Measurements from ENCODE around the gene OR9A4.

OR9A4 gene

GRCh38 chr7:141911391-141911790, 4.8 kb upstream of the OR9A4 start (continued):
- no peak for TF ChIP-seq ZNF768 (tag by site-specific recombination; IDR thresholded peaks at IDR 0.05)
- TF ChIP-seq WT1 (tag by site-specific recombination; IDR thresholded peaks at IDR 0.05), result no peak
- TF ChIP-seq ZNF830 (tag by site-specific recombination; IDR thresholded peaks at IDR 0.05; ENCODE audit: low read depth), result no peak
- TF ChIP-seq AEBP2 (tag by site-specific recombination; IDR thresholded peaks at IDR 0.05; ENCODE audit: borderline replicate concordance), result no peak
- TF ChIP-seq ZNF513 (tag by site-specific recombination; IDR thresholded peaks at IDR 0.05), result no peak
- no peak for TF ChIP-seq ZNF707 (tag by site-specific recombination; IDR thresholded peaks at IDR 0.05)

GRCh38 chr7:141915565-141915964, 634 bp upstream of the OR9A4 start:
- Histone ChIP-seq H3K4me1 (ENCODE audit: control insufficient read depth, insufficient read depth, low read length) (no peaks in the 10 kb centered on the region), H3K36me3 (ENCODE audit: control insufficient read depth in 2 of 2, insufficient read depth in 1 of 2, low read length in 2 of 2) (no peaks in the 10 kb centered on the region), H3K9me3 (ENCODE audit: control insufficient read depth, insufficient read depth, low read depth, low read length) (no peaks in the 10 kb centered on the region), H3K27ac (ENCODE audit: extremely low read depth, low read depth, low read length) (no peak overlapping the region), H3K4me3 (ENCODE audit: low read depth, low read length) (no peak overlapping the region)
- CTCF ChIA-PET, result interaction anchor here (0.7 kb wide), 1 partner anchor 11 kb away, joined by 4 read pairs; no protein-coding TSS in a partner anchor
- TF ChIP-seq ZNF155 (tag by site-specific recombination; IDR thresholded peaks at IDR 0.05) (no peak), PRDM2 (tag by site-specific recombination; IDR thresholded peaks at IDR 0.05; ENCODE audit: borderline replicate concordance) (no peak), ZSCAN16 (tag by site-specific recombination; IDR thresholded peaks at IDR 0.05) (no peak), GLIS2 (tag by site-specific recombination; IDR thresholded peaks at IDR 0.05) (no peak), ZNF169 (tag by site-specific recombination; IDR thresholded peaks at IDR 0.05) (no peak), GFI1B (tag by site-specific recombination; IDR thresholded peaks at IDR 0.05) (no peak), FEZF1 (tag by site-specific recombination; IDR thresholded peaks at IDR 0.05) (no peak), ZNF521 (tag by site-specific recombination; IDR thresholded peaks at IDR 0.05) (no peak), PRDM6 (tag by site-specific recombination; IDR thresholded peaks at IDR 0.05) (no peak), ZNF394 (tag by site-specific recombination; IDR thresholded peaks at IDR 0.05; ENCODE audit: borderline replicate concordance) (no peak), SETDB1 (IDR thresholded peaks at IDR 0.05; ENCODE audit: insufficient read length, low read length) (no peak), PRDM1 (tag by site-specific recombination; IDR thresholded peaks at IDR 0.05) (no peak), ZNF175 (tag by site-specific recombination; IDR thresholded peaks at IDR 0.05) (no peak), ZNF292 (tag by site-specific recombination; IDR thresholded peaks at IDR 0.05; ENCODE audit: borderline replicate concordance, low read depth) (no peak)
- POLR2A ChIA-PET, result no interaction called here

Data from HEK293 (cell line).